Parietal lobe (tissue), 2 donors: ENCODE results near the gene FRMD4A. TPM values are rescaled to one million over a fixed set of nuclear protein-coding genes. Genes with fewer than 3 reads are reported as not detected.

Experiments used
- small RNA-seq: library from RNA; depleted of rRNA; stranded (forward); fragments of <200 nt; gene quantifications from one replicate; pipeline ENCODE3, GENCODE V24; 2014; ENCODE audit warnings: low replicate concordance
- total RNA-seq: library from RNA; depleted of rRNA; stranded (reverse); fragments of >200 nt; gene quantifications from one replicate; pipeline ENCODE4 v1.2.3, GENCODE V29; 2014

The FRMD4A gene
- total RNA-seq: 463 TPM

DNA sequence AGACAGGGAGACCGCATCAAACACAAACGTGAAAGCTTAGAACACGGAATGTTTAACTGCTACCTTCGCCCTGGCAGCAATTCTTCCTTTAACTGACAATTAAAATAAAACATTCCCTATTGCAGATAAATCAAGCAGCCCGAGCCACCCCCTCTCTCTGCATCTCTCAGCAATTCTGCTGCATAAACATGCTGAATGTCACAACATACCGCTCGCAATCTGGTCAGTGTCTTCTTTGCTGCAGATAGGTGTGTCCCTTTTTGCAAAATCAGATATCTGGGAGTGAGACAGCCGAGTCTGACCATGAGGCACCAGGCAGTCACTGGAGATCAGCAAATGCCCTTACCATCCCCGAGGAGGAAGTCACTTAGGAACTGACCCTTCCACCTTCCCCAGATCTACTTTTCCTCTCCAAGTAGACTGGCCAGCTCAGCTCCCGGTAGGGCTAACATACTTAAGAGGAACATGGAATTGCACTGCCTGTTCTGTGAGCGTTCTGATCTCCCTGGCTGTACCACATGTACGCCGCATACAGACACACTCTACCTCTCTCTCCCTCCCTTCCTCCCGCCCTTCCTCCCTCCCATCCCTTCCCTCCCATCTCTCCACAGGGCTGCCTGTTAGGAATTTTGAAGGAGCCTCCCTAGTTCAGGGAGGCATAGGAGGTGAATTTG is at the start of gene FRMD4A:
FRMD4A (minus strand) TSS at position 537 of the 674 bp plus-strand sequence.

Small RNAs within 50 kb of the gene (small RNA-seq; reads per million reads assigned to genes)
- not detected for gene RNA5SP301
